Heart left ventricle (tissue), 13 donors: ENCODE results near the gene MRTFA.
"Not testable (repeated sequence)": the region's sequence is repeated elsewhere in the genome, so short reads cannot be mapped to it uniquely, and the experiment has no call there.

Experiments used
- CTCF ChIP-seq, 12 donors: fragments of 200-600 bp; sonication (generic) in 4 of 12; IDR thresholded peaks; one replicate each; pipeline versions ENCODE4 v1.5.0 to v1.8.0; 2018 to 2022; ENCODE audit warnings: antibody characterized with exemption in 12 of 12, mild to moderate bottlenecking in 5 of 12
- POLR2A ChIP-seq, 2 donors: fragments of 450-650 bp; IDR thresholded peaks; one replicate each; pipeline ENCODE4 v1.6.1; 2017; ENCODE audit warnings: antibody characterized with exemption in 2 of 2, mild to moderate bottlenecking in 2 of 2, moderate library complexity in 2 of 2
- donor health status: ischemic (EF 13 %, LVEDD 7.1; RV severe dilation, severe dysfunction).
- donor health status: DM: no; HTN: yes; CAD: no.
- donor health status: DM: no; HTN: no; CAD: no.
- donor health status: ischemic (EF 25% LVEDD 6.9; RV normal size, moderate dysfunction).
- donor health status: ischemic (EF 25% LVEDD 5.7; RV mildly dilated, moderate dysfunction).
- donor health status: ischemic (EF 35%, LVEDD 5.7; RV mildly dilated, moderate dysfunction).
- donor health status: nonischemic (EF 11% LVEDD 7.7; RV severe dilation, severe dysfunction).
- donor health status: DM: yes; HTN: yes; CAD: no.
- donor health status: PGD.
- donor health status: ischemic (EF 29% LVEDD 5.4; RV normal size, mild dysfunction).
- donor health status: nonischemic (EF 23%, LVEDD 6.1; RV moderate dilation, normal function).

DNA sequence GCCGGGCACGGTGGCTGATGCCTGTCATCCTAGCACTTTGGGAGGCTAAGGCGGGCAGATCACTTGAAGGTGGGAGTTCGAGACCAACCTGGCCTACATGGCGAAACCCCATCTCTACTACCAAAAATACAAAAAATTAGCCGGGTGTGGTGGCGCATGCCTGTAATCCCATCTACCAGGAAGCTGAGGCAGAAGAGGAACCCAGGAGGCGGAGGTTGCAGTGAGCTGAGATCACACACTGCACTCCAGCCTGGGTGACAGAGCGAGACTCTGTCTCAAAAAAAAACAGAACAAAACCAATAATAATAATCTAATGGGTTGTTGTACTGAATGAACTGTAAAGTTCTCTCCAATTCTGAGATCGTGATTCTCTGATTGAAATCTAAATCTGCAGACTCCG, 258.1 kb downstream of the MRTFA start:
- not testable (repeated sequence) for TF ChIP-seq CTCF, POLR2A (IDR thresholded peaks at IDR 0.05)
